Measurements from ENCODE around the gene ENPP3.

The ENPP3 gene

GRCh38 chr6:131717836-131718542, 80.9 kb downstream of the ENPP3 start:
- peak in 1 of 2 experiments; percentile 88 for DNase-seq (ENCODE audit: low read depth in 1 of 2, low spot score in 1 of 2)
- no peak for TF ChIP-seq JUND (IDR thresholded peaks at IDR 0.05; ENCODE audit: low read depth)
- in situ Hi-C loops (cut with HindIII; ENCODE audit: low pct_unique_long_range_greater_than_20kb, low sequenced_read_pairs), result no loop called here

GRCh38 chr6:131721161-131721560, 84.1 kb downstream of the ENPP3 start:
- no peak for TF ChIP-seq JUND (IDR thresholded peaks at IDR 0.05; ENCODE audit: low read depth)
- in situ Hi-C loops (cut with HindIII; ENCODE audit: low pct_unique_long_range_greater_than_20kb, low sequenced_read_pairs), result no loop called here
- DNase-seq (ENCODE audit: low read depth in 1 of 2, low spot score in 1 of 2), result no peak

- DNase-seq (ENCODE audit: low read depth in 1 of 2, low spot score in 1 of 2), result no peak
- no peak for TF ChIP-seq JUND (IDR thresholded peaks at IDR 0.05; ENCODE audit: low read depth)
- in situ Hi-C loops (cut with HindIII; ENCODE audit: low pct_unique_long_range_greater_than_20kb, low sequenced_read_pairs), result no loop called here
Observed at GRCh38 chr6:131724114-131724513, 87.0 kb downstream of the ENPP3 start.

- no peak for TF ChIP-seq JUND (IDR thresholded peaks at IDR 0.05; ENCODE audit: low read depth)
- DNase-seq (ENCODE audit: low read depth in 1 of 2, low spot score in 1 of 2), result no peak
- in situ Hi-C loops (cut with HindIII; ENCODE audit: low pct_unique_long_range_greater_than_20kb, low sequenced_read_pairs), result no loop called here
Observed at GRCh38 chr6:131727467-131727866, 90.4 kb downstream of the ENPP3 start.

GRCh38 chr6:131727868-131728267, 90.8 kb downstream of the ENPP3 start:
- in situ Hi-C loops (cut with HindIII; ENCODE audit: low pct_unique_long_range_greater_than_20kb, low sequenced_read_pairs), result no loop called here
- TF ChIP-seq JUND (IDR thresholded peaks at IDR 0.05; ENCODE audit: low read depth), result no peak
- peak in 1 of 2 experiments; percentile 20 for DNase-seq (ENCODE audit: low read depth in 1 of 2, low spot score in 1 of 2)

GRCh38 chr6:131728296-131728939, 91.3 kb downstream of the ENPP3 start:
- no peak for TF ChIP-seq JUND (IDR thresholded peaks at IDR 0.05; ENCODE audit: low read depth)
- no peak for DNase-seq (ENCODE audit: low read depth in 1 of 2, low spot score in 1 of 2)
- in situ Hi-C loops (cut with HindIII; ENCODE audit: low pct_unique_long_range_greater_than_20kb, low sequenced_read_pairs), result no loop called here

GRCh38 chr6:131729550-131729949, 92.4 kb downstream of the ENPP3 start:
- in situ Hi-C loops (cut with HindIII; ENCODE audit: low pct_unique_long_range_greater_than_20kb, low sequenced_read_pairs), result no loop called here
- TF ChIP-seq JUND (IDR thresholded peaks at IDR 0.05; ENCODE audit: low read depth), result no peak
- DNase-seq (ENCODE audit: low read depth in 1 of 2, low spot score in 1 of 2), result no peak

GRCh38 chr6:131730264-131730663, 93.2 kb downstream of the ENPP3 start:
- in situ Hi-C loops (cut with HindIII; ENCODE audit: low pct_unique_long_range_greater_than_20kb, low sequenced_read_pairs), result no loop called here
- no peak for DNase-seq (ENCODE audit: low read depth in 1 of 2, low spot score in 1 of 2)
- no peak for TF ChIP-seq JUND (IDR thresholded peaks at IDR 0.05; ENCODE audit: low read depth)

- in situ Hi-C loops (cut with HindIII; ENCODE audit: low pct_unique_long_range_greater_than_20kb, low sequenced_read_pairs), result no loop called here
Observed at GRCh38 chr6:131731224-131731623, 94.1 kb downstream of the ENPP3 start.

GRCh38 chr6:131733376-131734016, 96.4 kb downstream of the ENPP3 start:
- in situ Hi-C loops (cut with HindIII; ENCODE audit: low pct_unique_long_range_greater_than_20kb, low sequenced_read_pairs), result no loop called here
- DNase-seq (ENCODE audit: low read depth in 1 of 2, low spot score in 1 of 2), result no peak

More at GRCh38 chr6:131731224-131731623, 94.1 kb downstream of the ENPP3 start:
- DNase-seq (ENCODE audit: low read depth in 1 of 2, low spot score in 1 of 2), result no peak
- no peak for TF ChIP-seq JUND (IDR thresholded peaks at IDR 0.05; ENCODE audit: low read depth)

GRCh38 chr6:131736003-131736596, 99.0 kb downstream of the ENPP3 start:
- no peak for DNase-seq (ENCODE audit: low read depth in 1 of 2, low spot score in 1 of 2)
- no peak for TF ChIP-seq JUND (IDR thresholded peaks at IDR 0.05; ENCODE audit: low read depth)
- in situ Hi-C loops (cut with HindIII; ENCODE audit: low pct_unique_long_range_greater_than_20kb, low sequenced_read_pairs), result no loop called here

More at GRCh38 chr6:131733376-131734016, 96.4 kb downstream of the ENPP3 start:
- TF ChIP-seq JUND (IDR thresholded peaks at IDR 0.05; ENCODE audit: low read depth), result no peak

- TF ChIP-seq JUND (IDR thresholded peaks at IDR 0.05; ENCODE audit: low read depth), result no peak
- DNase-seq (ENCODE audit: low read depth in 1 of 2, low spot score in 1 of 2), result no peak
- in situ Hi-C loops (cut with HindIII; ENCODE audit: low pct_unique_long_range_greater_than_20kb, low sequenced_read_pairs), result no loop called here
Observed at GRCh38 chr6:131736811-131737210, 99.7 kb downstream of the ENPP3 start.

GRCh38 chr6:131739136-131739535, 102.0 kb downstream of the ENPP3 start:
- in situ Hi-C loops (cut with HindIII; ENCODE audit: low pct_unique_long_range_greater_than_20kb, low sequenced_read_pairs), result no loop called here
- DNase-seq (ENCODE audit: low read depth in 1 of 2, low spot score in 1 of 2), result no peak
- no peak for TF ChIP-seq JUND (IDR thresholded peaks at IDR 0.05; ENCODE audit: low read depth)
